ENCODE data around the gene GPC6.

GPC6 gene

DNA sequence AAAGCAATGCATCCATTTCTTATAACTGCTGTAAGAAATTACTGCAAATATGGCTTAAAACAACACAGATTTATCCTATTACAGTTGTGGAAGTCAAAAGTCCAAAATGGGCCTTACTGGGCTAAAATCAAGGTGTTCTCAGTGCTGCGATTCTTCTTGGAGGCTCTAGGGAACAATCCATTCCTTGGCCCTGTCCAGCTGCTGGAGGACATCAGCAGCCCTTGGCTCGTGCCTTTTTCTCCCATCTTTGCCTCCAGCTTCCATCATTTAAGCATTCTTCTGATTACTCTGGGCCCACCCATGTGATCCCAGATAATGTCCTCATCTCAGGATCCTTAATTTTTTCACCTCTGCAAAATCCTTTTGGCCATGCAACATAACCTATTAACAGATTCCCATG is 645.8 kb downstream of the GPC6 start:
- no peak for DNase-seq

DNA sequence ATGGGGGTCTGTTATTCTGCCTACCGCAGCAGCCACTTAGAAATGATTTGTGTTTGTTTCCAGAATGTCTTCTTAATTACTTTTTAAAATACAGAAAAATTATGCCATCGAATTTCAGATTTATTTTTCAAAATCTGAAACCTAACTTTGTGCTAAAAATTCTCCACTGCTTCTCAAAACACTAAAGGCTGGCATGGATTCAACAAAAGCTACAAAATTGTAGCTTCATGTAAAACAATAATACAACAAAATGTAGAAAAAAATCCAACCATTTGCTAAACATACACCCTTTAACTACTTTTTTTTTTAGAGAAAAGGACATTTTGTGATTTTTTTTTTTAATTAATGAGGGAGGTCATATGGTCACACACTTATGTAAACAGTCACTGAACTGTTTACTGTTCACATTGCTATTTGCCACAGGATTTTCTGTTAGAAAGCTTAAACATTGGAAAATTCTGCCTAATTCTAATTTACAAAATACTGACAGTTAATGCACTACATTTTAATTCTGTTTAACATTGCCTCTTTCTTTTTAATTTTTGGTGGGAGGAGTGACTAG is 646.3 kb downstream of the GPC6 start:
- DNase-seq, result no peak

DNA sequence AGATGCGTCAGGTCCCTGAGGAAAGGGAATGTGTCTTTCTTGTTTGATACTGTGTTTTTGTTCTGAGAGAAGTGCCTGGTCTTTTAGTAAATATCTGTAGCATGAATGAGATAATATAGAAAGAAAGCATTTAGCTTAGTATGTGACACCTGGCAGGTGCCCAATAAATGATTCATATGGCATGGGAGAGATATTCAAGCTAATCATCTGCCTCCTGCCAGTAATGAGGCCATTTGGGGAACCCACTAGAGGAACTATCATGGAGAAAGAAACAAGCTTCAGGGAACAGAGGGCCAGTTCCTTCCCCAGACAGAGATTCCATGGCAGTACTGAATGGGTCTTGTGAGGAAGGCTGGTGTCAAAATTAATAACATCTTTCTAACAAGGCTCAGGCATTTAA is 648.9 kb downstream of the GPC6 start:
- DNase-seq, result peak; percentile 66

DNA sequence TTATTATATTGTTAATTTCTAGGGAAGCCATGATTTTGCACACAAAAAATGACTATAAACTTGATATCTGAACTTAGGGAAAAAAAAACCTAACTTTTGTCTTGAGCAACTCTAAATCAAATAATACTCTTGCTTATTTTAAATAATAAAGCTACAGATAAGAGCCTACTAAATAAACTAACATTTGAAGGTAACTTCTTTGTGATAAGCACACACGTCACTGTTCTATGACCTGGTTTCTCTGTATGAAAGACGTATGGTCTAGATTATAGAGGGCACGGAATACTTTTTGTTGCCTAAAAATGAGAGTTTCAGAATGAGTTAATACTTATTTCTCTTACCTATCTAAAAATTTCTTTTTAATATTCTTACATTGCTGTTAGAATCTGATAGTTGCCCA is 649.6 kb downstream of the GPC6 start:
- DNase-seq, result no peak

DNA sequence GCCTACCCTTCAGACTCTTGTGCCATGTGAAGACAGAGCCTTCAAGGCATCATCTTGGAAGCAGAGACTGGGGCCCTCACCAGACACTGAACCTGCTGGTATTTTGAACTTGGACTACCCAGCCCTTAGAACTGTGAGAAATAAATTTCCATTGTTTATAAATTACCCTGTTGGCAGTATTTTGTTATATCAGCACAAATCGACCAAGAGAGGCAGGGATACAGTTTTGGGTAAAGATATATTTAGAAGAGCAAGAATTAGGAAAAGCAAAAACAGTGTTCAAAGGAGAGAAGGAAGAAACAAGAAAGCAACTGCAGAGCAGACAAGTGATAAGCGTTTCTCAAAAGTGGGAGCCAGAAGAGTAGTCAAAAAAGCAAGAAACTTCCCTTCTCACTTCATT is 652.1 kb downstream of the GPC6 start:
- DNase-seq, result no peak

DNA sequence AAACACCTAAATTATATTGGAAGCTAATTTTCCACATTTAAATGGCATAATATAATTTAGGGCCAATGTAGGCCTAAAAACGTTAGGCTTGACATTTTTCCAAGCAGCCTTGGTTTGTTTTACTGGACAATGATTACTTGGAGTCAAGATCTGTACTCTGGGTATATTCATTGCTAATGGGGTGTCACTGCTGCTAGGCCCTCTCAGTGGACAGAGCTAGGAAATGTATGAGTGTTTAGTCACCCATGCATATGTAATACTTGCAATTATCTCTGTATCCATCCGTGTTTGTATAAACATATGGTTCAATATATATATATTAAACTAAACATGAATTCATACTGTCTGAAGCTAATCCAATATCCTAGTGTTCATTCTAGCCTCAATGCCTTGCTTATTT is 654.8 kb downstream of the GPC6 start:
- peak; percentile 71 for DNase-seq

DNA sequence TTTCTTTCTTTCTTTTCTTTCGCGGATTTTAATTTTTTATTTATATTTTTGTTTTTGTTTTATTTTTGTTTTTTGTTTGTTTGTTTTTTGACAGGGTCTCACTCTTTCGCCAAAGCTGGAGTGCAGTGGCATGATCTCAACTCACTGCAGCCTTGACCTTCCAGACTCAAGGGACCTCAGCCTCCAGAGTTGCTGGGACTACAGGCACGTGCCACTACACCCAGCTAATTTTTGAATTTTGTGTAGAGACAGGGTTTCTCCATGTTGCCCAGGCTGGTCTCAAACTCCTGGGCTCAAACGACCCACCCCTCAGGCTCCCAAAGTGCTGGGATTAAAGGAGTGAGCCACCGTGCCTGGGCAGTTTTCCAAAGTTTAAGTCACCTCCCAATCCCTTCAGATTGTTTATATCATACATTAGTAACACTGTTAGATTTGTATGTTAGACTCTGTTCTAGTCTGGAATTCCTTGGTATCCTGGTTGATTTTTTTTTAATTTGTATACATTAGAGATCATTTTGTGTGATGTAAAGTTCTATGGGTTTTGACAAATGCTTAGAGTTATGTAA is 655.6 kb downstream of the GPC6 start:
- DNase-seq, result peak; percentile 71

DNA sequence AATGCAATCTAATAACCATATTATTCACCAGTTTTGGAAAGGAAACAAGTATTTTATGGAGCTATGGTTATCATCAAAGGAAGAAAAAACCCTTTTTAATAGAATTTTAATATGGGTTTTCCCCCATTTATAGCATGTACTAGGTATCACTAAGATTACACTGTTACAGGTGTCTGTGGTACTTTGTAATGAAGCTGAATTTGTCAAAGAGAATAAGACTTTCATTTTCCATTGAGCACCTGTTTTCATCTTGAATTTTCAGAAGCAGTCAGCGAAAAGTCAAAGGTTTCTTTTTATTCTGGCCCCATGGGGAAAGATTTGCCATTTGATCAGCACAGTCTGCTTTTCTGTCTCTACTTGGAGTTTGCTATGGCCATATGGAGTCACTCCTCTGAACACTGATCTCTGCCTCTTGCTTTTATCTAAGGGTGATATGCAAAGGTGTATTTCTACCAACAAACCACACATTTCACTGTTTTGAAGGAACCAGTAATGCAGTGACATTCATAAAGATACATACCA is 662.9 kb downstream of the GPC6 start:
- DNase-seq, result no peak

DNA sequence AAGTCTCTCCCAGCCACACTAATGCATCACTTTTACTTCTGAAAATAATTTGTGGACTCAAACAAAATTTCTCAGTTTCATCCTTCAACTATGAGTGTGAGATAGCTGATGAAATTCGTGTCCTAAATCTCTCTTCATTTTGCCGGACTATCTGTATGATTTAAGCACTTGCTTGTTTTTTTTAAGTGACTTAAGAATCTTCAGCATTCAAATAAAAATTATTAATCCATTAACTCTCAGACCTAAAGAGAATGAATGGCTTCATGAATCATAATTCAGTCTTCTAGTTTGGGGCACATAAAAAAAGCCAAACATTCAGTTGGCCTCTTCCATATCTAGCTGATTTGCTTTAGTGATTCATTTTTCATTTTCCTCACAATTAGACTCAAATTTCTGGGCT is 673.4 kb downstream of the GPC6 start:
- DNase-seq, result no peak

DNA sequence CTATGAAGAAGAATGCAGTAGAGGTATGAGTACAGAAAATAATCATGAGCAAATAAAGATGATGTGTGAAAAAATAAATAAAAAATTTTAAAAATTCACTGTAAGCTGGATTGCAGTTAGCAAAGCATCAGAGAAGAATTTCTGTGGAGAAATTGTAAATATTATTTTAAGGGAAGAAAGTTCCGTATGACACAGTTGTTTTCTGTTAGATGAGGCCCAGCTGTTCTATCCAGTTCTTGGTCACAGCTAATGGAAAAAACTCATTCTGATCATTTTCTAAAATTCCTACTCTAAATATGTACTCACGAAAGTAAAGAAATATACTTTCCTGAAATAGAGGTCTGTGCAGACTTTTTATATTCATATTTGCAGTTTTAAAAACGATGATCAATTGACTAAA is 674.1 kb downstream of the GPC6 start:
- DNase-seq, result peak; percentile 41

DNA sequence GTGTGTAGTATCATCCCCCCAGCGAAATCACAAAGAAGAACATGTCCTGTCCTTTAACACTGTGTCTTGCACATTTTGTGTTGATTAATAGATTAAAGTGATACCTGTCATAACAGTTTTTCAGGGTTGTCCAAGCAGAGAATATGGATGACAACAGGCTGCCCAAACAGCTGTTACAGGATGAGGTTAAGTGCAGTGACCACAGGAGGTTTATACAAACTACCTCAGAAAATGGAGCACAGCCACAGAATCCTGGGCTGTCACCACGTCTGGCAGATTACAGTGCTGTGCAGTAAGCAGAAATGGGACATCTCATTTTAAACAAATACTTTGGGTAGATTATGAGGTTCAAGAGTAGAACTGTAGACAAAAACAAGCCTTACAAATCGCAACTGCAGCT is 677.3 kb downstream of the GPC6 start:
- no peak for DNase-seq

DNA sequence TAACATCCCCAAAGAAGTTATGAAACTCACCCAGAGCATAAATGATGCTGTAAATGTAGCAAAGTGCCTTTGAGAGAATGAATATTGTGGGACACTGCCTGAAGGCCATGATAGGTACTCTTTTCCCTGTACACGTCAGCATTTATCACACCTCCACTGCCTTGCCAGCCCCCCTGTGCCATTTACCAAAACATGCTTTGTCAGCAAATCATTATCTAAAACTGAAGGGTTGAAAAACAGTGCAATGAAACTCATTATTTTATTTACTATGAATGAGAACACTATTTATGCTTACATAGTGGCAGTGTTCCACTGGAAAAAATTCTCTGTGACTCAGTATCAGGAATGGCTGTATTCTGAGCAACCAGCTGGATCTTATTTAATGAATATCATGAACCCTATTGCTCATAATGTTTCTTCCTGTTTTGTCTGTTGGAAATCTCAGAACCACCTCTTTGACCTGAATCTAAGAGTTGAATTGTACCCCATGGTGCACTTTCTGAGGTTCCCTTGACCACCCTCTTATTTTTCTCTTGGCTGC is 688.7 kb downstream of the GPC6 start:
- peak; percentile 69 for DNase-seq

DNA sequence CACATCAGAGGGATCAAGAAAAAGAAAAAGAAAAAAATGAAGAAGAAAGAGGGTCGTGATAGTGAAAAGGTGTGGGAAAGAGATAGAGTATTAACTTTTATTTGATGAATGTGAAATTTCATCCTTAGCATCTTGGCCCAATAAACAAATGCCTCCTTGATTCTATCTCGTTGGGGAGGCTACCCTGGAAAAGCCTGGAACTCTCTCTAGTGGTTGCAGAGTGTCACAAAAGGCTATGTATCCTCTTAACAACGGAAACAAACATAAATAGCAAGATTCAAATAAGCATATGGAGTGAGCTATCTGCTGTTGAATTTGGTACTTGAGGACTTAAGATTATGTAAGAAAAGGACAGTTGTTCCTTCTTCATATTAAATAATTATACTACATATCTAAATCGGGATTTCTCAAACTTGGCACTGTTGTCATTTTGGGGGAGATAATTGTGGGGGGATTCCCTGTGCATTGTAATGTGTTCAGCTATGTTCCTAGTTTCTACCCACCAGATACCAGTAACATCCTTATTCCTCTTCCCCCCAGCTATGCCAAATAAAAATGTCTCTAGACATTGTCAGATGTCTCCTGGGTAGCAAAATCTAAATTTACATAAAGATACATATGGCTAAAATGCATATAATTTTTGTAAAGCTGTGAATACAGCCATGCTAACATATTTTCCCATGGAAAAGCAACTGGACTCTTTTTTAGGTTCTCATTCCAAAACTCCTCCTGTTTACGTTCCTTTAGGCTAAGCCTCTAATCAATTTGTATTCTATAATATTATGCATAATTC is 695.7 kb downstream of the GPC6 start:
- no peak for DNase-seq

DNA sequence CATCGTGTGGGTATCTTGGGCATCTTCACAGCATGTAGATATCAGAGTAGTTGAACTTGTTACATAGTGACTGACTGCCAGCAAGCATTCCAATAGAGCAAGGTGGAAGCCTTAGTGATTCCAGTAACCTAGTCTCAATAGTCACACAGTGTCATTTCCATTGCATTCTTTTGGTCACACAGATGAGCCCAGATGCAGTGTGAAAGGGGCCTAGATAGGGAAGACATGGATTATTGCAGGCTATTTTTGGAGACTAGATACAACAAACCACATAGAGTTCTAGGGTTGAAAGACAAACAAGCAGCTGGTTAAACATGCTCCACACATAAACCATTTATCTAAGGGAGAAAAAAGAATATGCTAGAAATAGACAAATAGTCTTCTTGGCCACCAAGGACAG is 699.4 kb downstream of the GPC6 start:
- DNase-seq, result no peak

DNA sequence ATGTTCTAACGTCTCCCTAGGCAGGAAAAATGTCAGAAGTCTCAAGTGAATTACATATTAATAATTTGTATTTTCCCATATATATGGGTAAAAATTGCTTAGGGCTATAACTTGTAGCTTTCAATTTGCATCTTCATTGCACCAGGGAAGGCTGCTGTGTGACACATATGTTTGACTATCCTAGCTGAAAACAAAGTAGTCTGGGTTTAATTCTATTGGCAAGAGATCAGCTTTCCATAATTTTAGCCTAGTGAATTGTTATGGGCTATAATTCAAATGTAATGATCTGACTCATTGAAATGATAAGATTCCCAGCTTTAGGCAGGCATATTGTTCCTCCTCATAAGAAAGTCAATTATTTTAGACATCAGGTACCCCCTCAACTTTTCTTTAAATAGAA is 699.8 kb downstream of the GPC6 start:
- DNase-seq, result no peak

DNA sequence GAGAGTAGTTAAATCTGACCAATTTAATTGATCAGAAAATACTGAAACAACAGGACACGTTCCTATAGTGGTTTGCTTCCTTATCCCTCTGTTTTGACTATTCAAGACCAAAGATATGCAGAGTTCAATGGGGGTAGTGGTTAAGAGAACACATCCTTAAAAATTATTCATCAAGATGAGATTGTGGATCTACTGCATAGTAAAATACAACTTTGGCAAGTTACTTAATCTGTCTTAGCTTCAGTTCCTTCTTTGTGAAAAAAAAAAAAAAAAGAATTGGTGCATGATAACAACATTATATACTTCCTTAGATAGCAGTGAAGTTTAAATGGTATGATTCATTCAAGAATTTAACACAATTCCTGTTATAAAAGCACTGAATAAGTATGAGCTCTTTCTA is 700.8 kb downstream of the GPC6 start:
- no peak for DNase-seq

DNA sequence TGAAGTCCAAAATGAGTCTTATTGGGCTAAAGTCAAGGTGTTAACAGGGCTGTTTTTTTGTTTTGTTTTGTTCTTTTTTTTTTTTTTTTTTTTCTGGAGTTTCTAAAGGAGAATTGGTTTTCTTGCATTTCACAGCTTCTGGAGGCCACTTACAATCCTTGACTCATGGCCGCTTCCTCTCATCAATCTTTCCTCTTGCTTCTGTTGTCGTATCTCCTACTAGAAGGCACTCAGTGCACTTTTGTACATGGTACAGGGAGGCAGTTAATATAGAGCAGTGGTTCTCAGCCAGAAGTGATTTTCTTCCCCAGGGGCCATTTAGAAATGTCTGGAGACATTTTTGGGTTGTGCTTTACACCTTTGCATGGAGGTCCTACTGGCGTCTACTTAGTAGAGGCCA is 706.3 kb downstream of the GPC6 start:
- no peak for DNase-seq

DNA sequence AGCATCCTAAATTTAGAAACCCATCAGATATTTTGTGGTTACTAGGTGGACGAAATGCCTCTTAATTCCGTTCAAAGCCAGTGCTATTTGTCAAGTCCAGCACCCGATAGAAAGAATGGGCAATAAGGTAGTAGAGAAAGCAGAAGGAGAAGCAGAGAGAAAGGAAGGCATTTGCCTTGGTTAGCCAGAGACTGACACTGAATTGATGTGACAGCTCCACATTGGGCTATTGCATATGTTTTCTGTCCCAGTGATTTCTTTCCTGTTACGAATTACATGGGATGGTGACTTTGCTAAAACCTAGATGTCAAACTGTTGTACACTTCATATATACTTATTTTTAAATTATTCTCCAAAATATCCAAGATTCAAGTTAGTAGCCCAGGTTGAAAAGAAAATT is 710.3 kb downstream of the GPC6 start:
- no peak for DNase-seq

DNA sequence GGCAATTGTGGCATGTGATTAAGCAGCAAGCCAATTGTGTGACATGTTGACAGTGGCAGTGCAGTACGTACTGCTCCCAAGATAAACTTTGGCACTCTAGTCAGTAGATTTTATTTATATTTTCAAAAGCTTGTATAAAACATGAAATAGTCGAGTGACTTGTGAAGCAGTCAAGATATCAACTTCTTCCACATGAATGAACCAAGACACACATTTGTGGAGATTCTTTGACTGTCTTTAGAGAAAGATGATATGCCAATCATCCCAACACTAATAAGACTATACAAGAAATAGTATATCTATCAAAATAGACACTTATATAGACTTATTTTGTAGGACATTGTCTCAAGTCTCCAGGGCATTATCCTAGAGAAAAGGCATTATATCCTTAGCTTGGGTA is 714.8 kb downstream of the GPC6 start:
- DNase-seq, result no peak

DNA sequence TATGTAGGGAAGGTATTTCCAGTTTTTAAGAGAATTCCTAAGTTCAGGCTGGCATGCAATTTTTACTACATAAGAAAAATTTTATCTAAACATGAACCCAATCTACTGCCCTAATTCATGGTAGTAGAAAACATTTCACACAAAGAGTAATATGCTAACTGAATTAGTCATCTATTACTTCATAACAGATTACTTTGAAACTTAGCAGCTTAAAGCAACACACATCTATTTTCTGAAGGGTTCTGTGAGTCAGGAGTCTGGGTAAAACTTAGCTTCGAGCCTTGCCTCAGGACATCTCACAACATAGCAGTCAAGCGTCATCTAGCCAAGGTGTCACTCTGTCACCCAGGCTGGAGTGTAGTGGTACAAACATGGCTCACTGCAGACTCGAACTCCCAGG is 715.4 kb downstream of the GPC6 start:
- peak; percentile 58 for DNase-seq

DNA sequence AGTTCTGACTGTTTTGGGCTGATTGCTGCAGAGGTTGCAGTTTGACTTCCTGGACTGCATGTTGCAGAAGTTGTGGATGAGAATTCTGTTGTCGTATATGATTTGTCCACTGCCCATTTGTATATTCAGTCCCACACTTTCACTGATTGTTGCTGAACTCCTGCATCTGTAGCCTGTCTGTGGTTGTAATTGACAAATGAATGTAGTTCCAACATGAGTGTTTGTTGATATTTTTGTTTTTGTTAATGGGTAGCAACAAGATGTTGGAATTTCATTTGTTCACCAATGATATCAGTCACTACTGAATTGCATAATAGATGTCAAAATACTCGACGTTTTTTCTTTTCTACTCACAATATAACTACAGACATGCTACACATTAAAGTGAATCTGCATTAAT is 719.0 kb downstream of the GPC6 start:
- DNase-seq, result no peak

DNA sequence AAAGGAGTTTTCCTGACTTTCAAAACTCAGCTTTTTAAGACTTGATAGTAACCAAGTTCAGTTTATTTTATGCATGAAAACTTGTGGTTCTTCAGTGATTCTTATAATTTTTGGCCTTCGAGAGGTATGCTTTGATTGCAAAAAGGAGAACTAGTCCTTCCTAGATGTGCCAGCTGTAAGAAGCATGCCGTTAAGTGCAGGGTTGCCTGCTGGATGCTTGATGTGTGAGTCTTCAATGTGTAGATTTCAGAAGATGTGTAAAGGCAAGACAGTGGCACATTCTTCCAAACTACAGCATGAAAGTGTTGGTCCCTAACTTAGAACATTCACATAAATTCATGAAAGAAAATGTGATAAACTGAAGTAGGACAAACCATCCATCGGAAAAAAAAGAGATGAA is 720.4 kb downstream of the GPC6 start:
- no peak for DNase-seq

DNA sequence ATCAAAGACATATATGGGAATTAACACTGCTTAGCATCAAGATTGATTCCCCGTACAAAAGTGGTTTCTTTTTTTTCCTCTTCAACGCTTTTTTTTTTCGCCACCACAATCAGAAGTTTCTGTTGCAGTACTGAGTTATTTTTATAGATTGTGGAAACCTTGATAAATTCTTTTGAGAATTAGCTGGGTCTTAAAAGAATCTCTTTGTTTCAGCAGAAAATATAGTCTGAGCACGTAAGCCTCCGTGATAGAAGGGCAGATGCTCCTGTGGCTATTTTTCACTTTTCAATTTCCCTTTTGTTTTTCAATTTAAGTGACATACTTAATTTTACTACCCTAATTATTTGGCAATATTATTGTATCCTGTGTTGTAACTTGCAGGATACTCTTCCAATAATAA is 721.0 kb downstream of the GPC6 start:
- DNase-seq, result no peak

Measured in HCEC 1CT (cell line).